Measurements from ENCODE around the gene METAP1D.

DNA sequence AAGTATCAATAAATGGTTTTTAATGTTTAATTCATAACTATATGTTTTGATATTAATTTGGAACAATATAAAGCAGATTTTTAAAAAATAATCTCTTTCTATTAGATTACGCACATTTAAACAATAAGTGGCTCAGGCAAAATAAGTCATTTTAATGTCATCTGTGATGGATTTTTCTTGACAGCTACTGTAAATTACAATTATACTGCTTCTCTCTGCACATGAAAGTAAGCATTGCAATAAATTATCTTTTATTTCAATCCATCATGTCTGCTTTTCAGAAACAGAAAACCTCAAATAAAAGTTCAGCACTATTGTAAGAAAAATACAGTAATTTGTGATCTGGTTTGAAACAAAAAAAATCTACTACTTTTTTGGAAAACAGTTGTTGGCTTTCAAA lies 74.5 kb downstream of the METAP1D start:
- TF ChIP-seq RAD21 (IDR thresholded peaks at IDR 0.05; ENCODE audit: low read depth) (no peak), CEBPB (IDR thresholded peaks at IDR 0.05) (no peak), EP300 (IDR thresholded peaks at IDR 0.05; ENCODE audit: borderline replicate concordance) (no peak), TEAD4 (IDR thresholded peaks at IDR 0.05) (no peak), YY1 (IDR thresholded peaks at IDR 0.05; ENCODE audit: low read depth) (no peak), NFIC (IDR thresholded peaks at IDR 0.05) (no peak), MAX (IDR thresholded peaks at IDR 0.05) (no peak), TAF1 (IDR thresholded peaks at IDR 0.05; ENCODE audit: low read depth) (no peak), CREB1 (IDR thresholded peaks at IDR 0.05; ENCODE audit: low read depth) (no peak), REST (IDR thresholded peaks at IDR 0.05; ENCODE audit: low read depth) (no peak), USF1 (IDR thresholded peaks at IDR 0.05) (no peak)
